ENCODE measurements around the gene ATRIP.

- no peak for TF ChIP-seq KDM1A (IDR thresholded peaks at IDR 0.05; ENCODE audit: borderline replicate concordance, low read length)
- TF ChIP-seq RBBP5 (IDR thresholded peaks at IDR 0.05; ENCODE audit: borderline replicate concordance, low read depth, low read length), result no peak
- no peak for TF ChIP-seq GABPA (IDR thresholded peaks at IDR 0.05; ENCODE audit: borderline replicate concordance, insufficient read depth, low read length)
- no peak for TF ChIP-seq ASH2L (IDR thresholded peaks at IDR 0.05; ENCODE audit: low read length)
- TF ChIP-seq POLR2A (IDR thresholded peaks at IDR 0.05; ENCODE audit: control extremely low read depth in 1 of 2, low read depth in 2 of 2, low read length in 2 of 2), result no peak
- TF ChIP-seq, protein P1, sequence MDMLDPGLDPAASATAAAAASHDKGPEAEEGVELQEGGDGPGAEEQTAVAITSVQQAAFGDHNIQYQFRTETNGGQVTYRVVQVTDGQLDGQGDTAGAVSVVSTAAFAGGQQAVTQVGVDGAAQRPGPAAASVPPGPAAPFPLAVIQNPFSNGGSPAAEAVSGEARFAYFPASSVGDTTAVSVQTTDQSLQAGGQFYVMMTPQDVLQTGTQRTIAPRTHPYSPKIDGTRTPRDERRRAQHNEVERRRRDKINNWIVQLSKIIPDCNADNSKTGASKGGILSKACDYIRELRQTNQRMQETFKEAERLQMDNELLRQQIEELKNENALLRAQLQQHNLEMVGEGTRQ (IDR thresholded peaks at IDR 0.05; ENCODE audit: low read length), result no peak
- no peak for TF ChIP-seq CTCF (IDR thresholded peaks at IDR 0.05; ENCODE audit: control extremely low read depth in 1 of 3, insufficient read depth in 1 of 3, low read depth in 1 of 3, low read length in 3 of 3)
- TF ChIP-seq, protein P2, sequence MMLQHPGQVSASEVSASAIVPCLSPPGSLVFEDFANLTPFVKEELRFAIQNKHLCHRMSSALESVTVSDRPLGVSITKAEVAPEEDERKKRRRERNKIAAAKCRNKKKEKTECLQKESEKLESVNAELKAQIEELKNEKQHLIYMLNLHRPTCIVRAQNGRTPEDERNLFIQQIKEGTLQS (IDR thresholded peaks at IDR 0.05; ENCODE audit: insufficient read depth, low read depth, low read length), result no peak
- no peak for TF ChIP-seq RXRA (IDR thresholded peaks at IDR 0.05; ENCODE audit: insufficient read depth, low read depth, low read length)
- TF ChIP-seq RFX5 (IDR thresholded peaks at IDR 0.05; ENCODE audit: borderline replicate concordance, low read depth, low read length), result no peak
- no peak for TF ChIP-seq RAD21 (IDR thresholded peaks at IDR 0.05 in 1 of 2, conservative IDR thresholded peaks at IDR 0.05 in 1 of 2; ENCODE audit: low read depth in 2 of 2, low read length in 2 of 2)
- no peak for TF ChIP-seq TAF1 (IDR thresholded peaks at IDR 0.05; ENCODE audit: low read depth, low read length)
- no peak for TF ChIP-seq RNF2 (IDR thresholded peaks at IDR 0.05; ENCODE audit: borderline replicate concordance, low read depth, low read length, missing control alignments, poor library complexity, severe bottlenecking)
These were observed 21.2 kb upstream of the ATRIP start for GRCh38 chr3:48425281-48425812.

Measured in H1 (cell line).